Measurements from ENCODE around the gene DPP6.

The DPP6 gene

DNA sequence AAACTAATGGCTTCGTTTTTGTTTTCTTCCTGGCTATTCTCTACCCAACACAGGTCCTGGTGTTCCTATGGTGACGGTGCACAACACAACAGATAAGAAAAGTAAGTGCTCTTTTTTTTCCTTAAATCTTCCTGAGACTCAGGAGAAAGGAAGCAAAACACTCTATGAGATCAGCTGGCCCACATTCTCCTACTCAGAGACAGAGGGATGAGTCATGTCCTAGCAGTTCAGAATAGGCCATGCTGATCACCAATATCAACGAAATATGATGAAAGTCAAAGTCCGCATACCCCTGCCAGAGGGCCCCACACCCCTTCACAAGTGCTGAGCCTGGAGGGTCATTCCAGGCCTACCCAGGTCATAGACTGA is 801.5 kb downstream of the DPP6 start:
- TF ChIP-seq RAD21 (IDR thresholded peaks at IDR 0.05; ENCODE audit: low read depth) = no peak
- TF ChIP-seq CEBPB (IDR thresholded peaks at IDR 0.05) = no peak
- TF ChIP-seq EP300 (IDR thresholded peaks at IDR 0.05; ENCODE audit: borderline replicate concordance) = no peak
- TF ChIP-seq TCF12 (IDR thresholded peaks at IDR 0.05; ENCODE audit: low read depth) = no peak
- TF ChIP-seq ZBTB7A (IDR thresholded peaks at IDR 0.05; ENCODE audit: low read depth) = no peak
- no peak for TF ChIP-seq USF1 (IDR thresholded peaks at IDR 0.05)
- TF ChIP-seq TEAD4 (IDR thresholded peaks at IDR 0.05) = no peak
- TF ChIP-seq FOXM1 (IDR thresholded peaks at IDR 0.05; ENCODE audit: borderline replicate concordance, low read depth) = no peak
- TF ChIP-seq NFIC (IDR thresholded peaks at IDR 0.05) = no peak
- no peak for TF ChIP-seq MAX (IDR thresholded peaks at IDR 0.05)
- no peak for TF ChIP-seq YY1 (IDR thresholded peaks at IDR 0.05; ENCODE audit: low read depth)
- TF ChIP-seq CREB1 (IDR thresholded peaks at IDR 0.05; ENCODE audit: low read depth) = no peak
- TF ChIP-seq TAF1 (IDR thresholded peaks at IDR 0.05; ENCODE audit: low read depth) = no peak
- TF ChIP-seq, protein P1, sequence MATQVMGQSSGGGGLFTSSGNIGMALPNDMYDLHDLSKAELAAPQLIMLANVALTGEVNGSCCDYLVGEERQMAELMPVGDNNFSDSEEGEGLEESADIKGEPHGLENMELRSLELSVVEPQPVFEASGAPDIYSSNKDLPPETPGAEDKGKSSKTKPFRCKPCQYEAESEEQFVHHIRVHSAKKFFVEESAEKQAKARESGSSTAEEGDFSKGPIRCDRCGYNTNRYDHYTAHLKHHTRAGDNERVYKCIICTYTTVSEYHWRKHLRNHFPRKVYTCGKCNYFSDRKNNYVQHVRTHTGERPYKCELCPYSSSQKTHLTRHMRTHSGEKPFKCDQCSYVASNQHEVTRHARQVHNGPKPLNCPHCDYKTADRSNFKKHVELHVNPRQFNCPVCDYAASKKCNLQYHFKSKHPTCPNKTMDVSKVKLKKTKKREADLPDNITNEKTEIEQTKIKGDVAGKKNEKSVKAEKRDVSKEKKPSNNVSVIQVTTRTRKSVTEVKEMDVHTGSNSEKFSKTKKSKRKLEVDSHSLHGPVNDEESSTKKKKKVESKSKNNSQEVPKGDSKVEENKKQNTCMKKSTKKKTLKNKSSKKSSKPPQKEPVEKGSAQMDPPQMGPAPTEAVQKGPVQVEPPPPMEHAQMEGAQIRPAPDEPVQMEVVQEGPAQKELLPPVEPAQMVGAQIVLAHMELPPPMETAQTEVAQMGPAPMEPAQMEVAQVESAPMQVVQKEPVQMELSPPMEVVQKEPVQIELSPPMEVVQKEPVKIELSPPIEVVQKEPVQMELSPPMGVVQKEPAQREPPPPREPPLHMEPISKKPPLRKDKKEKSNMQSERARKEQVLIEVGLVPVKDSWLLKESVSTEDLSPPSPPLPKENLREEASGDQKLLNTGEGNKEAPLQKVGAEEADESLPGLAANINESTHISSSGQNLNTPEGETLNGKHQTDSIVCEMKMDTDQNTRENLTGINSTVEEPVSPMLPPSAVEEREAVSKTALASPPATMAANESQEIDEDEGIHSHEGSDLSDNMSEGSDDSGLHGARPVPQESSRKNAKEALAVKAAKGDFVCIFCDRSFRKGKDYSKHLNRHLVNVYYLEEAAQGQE (IDR thresholded peaks at IDR 0.05; ENCODE audit: low read depth) = no peak
- no peak for TF ChIP-seq EGR1 (IDR thresholded peaks at IDR 0.05)

DNA sequence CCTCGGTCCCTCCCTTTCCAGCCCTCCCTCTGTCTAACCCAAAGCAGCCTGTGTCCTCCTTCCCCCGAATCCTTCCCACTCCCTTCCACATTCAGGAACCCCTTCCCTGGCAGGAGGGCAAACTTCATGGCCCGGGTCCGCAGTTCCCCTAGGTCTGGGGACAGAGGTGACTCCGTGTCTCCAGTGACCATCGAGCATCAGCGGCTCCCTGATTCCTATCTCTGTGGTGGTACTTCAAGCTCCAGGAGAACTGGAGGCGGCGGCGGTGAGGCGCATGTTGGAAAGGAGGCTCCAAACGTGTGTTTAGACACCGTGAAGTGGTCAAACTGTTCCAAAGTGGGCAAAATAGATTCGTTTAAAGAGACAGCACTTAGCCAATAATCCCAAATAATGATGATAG is 802.6 kb downstream of the DPP6 start:
- TF ChIP-seq ZBTB7A (IDR thresholded peaks at IDR 0.05; ENCODE audit: low read depth) (no peak), YY1 (IDR thresholded peaks at IDR 0.05; ENCODE audit: low read depth) (no peak), NFIC (IDR thresholded peaks at IDR 0.05) (no peak), TAF1 (IDR thresholded peaks at IDR 0.05; ENCODE audit: low read depth) (no peak), EP300 (IDR thresholded peaks at IDR 0.05; ENCODE audit: borderline replicate concordance) (no peak), RAD21 (IDR thresholded peaks at IDR 0.05; ENCODE audit: low read depth) (no peak), TEAD4 (IDR thresholded peaks at IDR 0.05) (no peak), CREB1 (IDR thresholded peaks at IDR 0.05; ENCODE audit: low read depth) (no peak), FOXM1 (IDR thresholded peaks at IDR 0.05; ENCODE audit: borderline replicate concordance, low read depth) (no peak), MAX (IDR thresholded peaks at IDR 0.05) (no peak), USF1 (IDR thresholded peaks at IDR 0.05) (no peak), CEBPB (IDR thresholded peaks at IDR 0.05) (no peak), EGR1 (IDR thresholded peaks at IDR 0.05) (no peak), TCF12 (IDR thresholded peaks at IDR 0.05; ENCODE audit: low read depth) (no peak)
- TF ChIP-seq, protein P1 (IDR thresholded peaks at IDR 0.05; ENCODE audit: low read depth) = no peak

GRCh38 chr7:154855366-154855765 is 803.2 kb downstream of the DPP6 start:
- no peak for TF ChIP-seq FOXM1 (IDR thresholded peaks at IDR 0.05; ENCODE audit: borderline replicate concordance, low read depth)

DNA sequence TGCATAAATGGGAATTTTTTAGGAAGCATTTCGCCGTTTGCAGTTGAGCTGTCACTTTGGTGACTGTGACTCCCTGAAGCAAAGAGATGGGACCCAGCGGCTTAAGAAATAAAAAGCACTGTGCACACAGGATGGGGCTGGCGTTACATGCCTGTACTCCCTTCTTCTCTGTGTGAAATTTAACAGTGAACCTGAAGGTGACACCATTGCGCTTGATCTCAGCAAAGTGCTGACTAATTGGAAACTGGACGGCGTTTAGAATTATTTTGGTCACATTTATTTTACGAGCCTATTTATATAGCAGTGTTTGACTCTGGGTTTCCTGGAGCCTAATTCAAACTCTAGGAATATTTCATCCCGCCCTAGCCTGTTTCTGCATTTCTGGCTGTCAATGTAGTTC is 804.5 kb downstream of the DPP6 start:
- TF ChIP-seq EP300 (IDR thresholded peaks at IDR 0.05; ENCODE audit: borderline replicate concordance) = no peak
- no peak for TF ChIP-seq EGR1 (IDR thresholded peaks at IDR 0.05)
- TF ChIP-seq TCF12 (IDR thresholded peaks at IDR 0.05; ENCODE audit: low read depth) = no peak
- TF ChIP-seq, protein P1 (IDR thresholded peaks at IDR 0.05; ENCODE audit: low read depth) = no peak
- TF ChIP-seq YY1 (IDR thresholded peaks at IDR 0.05; ENCODE audit: low read depth) = no peak
- TF ChIP-seq CEBPB (IDR thresholded peaks at IDR 0.05) = no peak
- TF ChIP-seq MAX (IDR thresholded peaks at IDR 0.05) = no peak
- no peak for TF ChIP-seq ZBTB7A (IDR thresholded peaks at IDR 0.05; ENCODE audit: low read depth)
- no peak for TF ChIP-seq TEAD4 (IDR thresholded peaks at IDR 0.05)
- TF ChIP-seq CREB1 (IDR thresholded peaks at IDR 0.05; ENCODE audit: low read depth) = no peak
- no peak for TF ChIP-seq RAD21 (IDR thresholded peaks at IDR 0.05; ENCODE audit: low read depth)
- TF ChIP-seq FOXM1 (IDR thresholded peaks at IDR 0.05; ENCODE audit: borderline replicate concordance, low read depth) = no peak
- TF ChIP-seq USF1 (IDR thresholded peaks at IDR 0.05) = no peak
- no peak for TF ChIP-seq TAF1 (IDR thresholded peaks at IDR 0.05; ENCODE audit: low read depth)
- no peak for TF ChIP-seq NFIC (IDR thresholded peaks at IDR 0.05)

Measured in Ishikawa (cell line).